WTC11 (cell line): ENCODE measurements around the gene PTPRG. TPM values are rescaled to one million over a fixed set of nuclear protein-coding genes. Genes with fewer than 3 reads are reported as not detected.

Source experiments
- ATAC-seq: fragments of 200-7000 bp; cut with Tn5 transposase; 2 replicates; pipeline ENCODE4 v1.10.0; 2021; ENCODE audit warnings: mild to moderate bottlenecking, moderate library complexity
- CTCF ChIA-PET: fragments of 300-600 bp; sonication (Branson Sonifier 250); formaldehyde crosslinking; loops from one replicate; lab custom pipeline; 2021; ENCODE audit warnings: antibody characterized with exemption; lab: Charles Lee
- POLR2A ChIA-PET: fragments of 350-600 bp; sonication (Branson Sonifier 250); formaldehyde crosslinking; loops from one replicate; lab custom pipeline; 2021; ENCODE audit warnings: antibody characterized with exemption; lab: Charles Lee
- DNase-seq: peaks from one replicate; pipeline ENCODE4 v3.0.0; 2021; ENCODE audit warnings: low spot score
- H3K27ac Mint-ChIP-seq: 2 replicates; pipeline ENCODE4 v1.8.0; 2021; ENCODE audit warnings: mixed read lengths
- H3K27me3 Mint-ChIP-seq: 2 replicates; pipeline ENCODE4 v1.8.0; 2021; ENCODE audit warnings: low read depth, mild to moderate bottlenecking, moderate library complexity, mixed read lengths
- H3K36me3 Mint-ChIP-seq: 2 replicates; pipeline ENCODE4 v1.8.0; 2021; ENCODE audit warnings: mixed read lengths
- H3K4me1 Mint-ChIP-seq: 2 replicates; pipeline ENCODE4 v1.8.0; 2022; ENCODE audit warnings: mixed read lengths
- H3K4me3 Mint-ChIP-seq: 2 replicates; pipeline ENCODE4 v1.8.0; 2021; ENCODE audit warnings: mild to moderate bottlenecking, moderate library complexity, mixed read lengths
- H3K9me3 Mint-ChIP-seq: 2 replicates; pipeline ENCODE4 v1.8.0; 2021; ENCODE audit warnings: mixed read lengths
- AFF4 ChIP-seq: sonication (generic); formaldehyde crosslinking; IDR thresholded peaks from 2 replicates; pipeline ENCODE4 v1.8.1; 2023; ENCODE audit warnings: mild to moderate bottlenecking, missing genetic modification reagents, borderline replicate concordance
- ATF1 ChIP-seq: sonication (generic); formaldehyde crosslinking; IDR thresholded peaks from 2 replicates; pipeline ENCODE4 v1.8.1; 2023; ENCODE audit warnings: mild to moderate bottlenecking, moderate library complexity, missing genetic modification reagents
- CREM ChIP-seq: sonication (generic); formaldehyde crosslinking; IDR thresholded peaks from 2 replicates; pipeline ENCODE4 v1.8.1; 2022; ENCODE audit warnings: mild to moderate bottlenecking, missing genetic modification reagents, moderate library complexity
- E2F5 ChIP-seq: sonication (generic); formaldehyde crosslinking; IDR thresholded peaks from 2 replicates; pipeline ENCODE4 v1.8.1; 2022; ENCODE audit warnings: mild to moderate bottlenecking, moderate library complexity, missing genetic modification reagents
- EMX1 ChIP-seq: fragments of 250-450 bp; sonication (Bioruptor Pico); IDR thresholded peaks from 2 replicates; pipeline ENCODE4 v1.8.0; 2021; ENCODE audit warnings: mild to moderate bottlenecking
- ERG ChIP-seq: fragments of 250-450 bp; sonication (Bioruptor Pico); IDR thresholded peaks from 2 replicates; pipeline ENCODE4 v1.8.0; 2021; ENCODE audit warnings: mild to moderate bottlenecking
- ETV6 ChIP-seq: sonication (generic); formaldehyde crosslinking; IDR thresholded peaks from 2 replicates; pipeline ENCODE4 v1.8.1; 2022; ENCODE audit warnings: mild to moderate bottlenecking, missing genetic modification reagents
- FOXJ3 ChIP-seq: sonication (generic); formaldehyde crosslinking; IDR thresholded peaks from 2 replicates; pipeline ENCODE4 v1.9.0; 2021; ENCODE audit warnings: missing genetic modification reagents, mild to moderate bottlenecking, borderline replicate concordance
- GTF2I ChIP-seq: fragments of 250-450 bp; sonication (Bioruptor Pico); conservative IDR thresholded peaks from 2 replicates; pipeline ENCODE4 v1.4.0; 2021; ENCODE audit warnings: mild to moderate bottlenecking
- IRF1 ChIP-seq: sonication (generic); formaldehyde crosslinking; IDR thresholded peaks from 2 replicates; pipeline ENCODE4 v1.8.0; 2023; ENCODE audit warnings: missing genetic modification reagents
- JAZF1 ChIP-seq: fragments of 250-450 bp; sonication (Bioruptor Pico); IDR thresholded peaks from 2 replicates; pipeline ENCODE4 v1.9.0; 2021; ENCODE audit warnings: moderate library complexity, mild to moderate bottlenecking, inconsistent platforms
- MAX ChIP-seq: sonication (generic); formaldehyde crosslinking; IDR thresholded peaks from 2 replicates; pipeline ENCODE4 v1.8.0; 2022; ENCODE audit warnings: mild to moderate bottlenecking, missing genetic modification reagents
- NFATC4 ChIP-seq: fragments of 250-450 bp; sonication (Bioruptor Pico); IDR thresholded peaks from 2 replicates; pipeline ENCODE4 v1.9.0; 2021; ENCODE audit warnings: mild to moderate bottlenecking
- NFYB ChIP-seq: sonication (generic); formaldehyde crosslinking; conservative IDR thresholded peaks from 2 replicates; pipeline ENCODE4 v1.8.0; 2022; ENCODE audit warnings: low read depth, missing genetic modification reagents
- PREB ChIP-seq: sonication (generic); formaldehyde crosslinking; IDR thresholded peaks from 2 replicates; pipeline ENCODE4 v1.8.1; 2022; ENCODE audit warnings: mild to moderate bottlenecking, missing genetic modification reagents, moderate library complexity, borderline replicate concordance
- RORB ChIP-seq: fragments of 250-450 bp; sonication (Bioruptor Pico); IDR thresholded peaks from 2 replicates; pipeline ENCODE4 v1.9.0; 2021; ENCODE audit warnings: mild to moderate bottlenecking
- ZNF263 ChIP-seq: sonication (generic); formaldehyde crosslinking; IDR thresholded peaks from 2 replicates; pipeline ENCODE4 v1.8.1; 2022; ENCODE audit warnings: low read depth, mild to moderate bottlenecking, moderate library complexity, missing genetic modification reagents
- total RNA-seq: library from RNA; stranded (reverse); gene quantifications from 3 replicates; pipeline ENCODE4 v1.2.3, GENCODE V29; 2021
- TF ChIP-seq, protein P1 (sequence below): fragments of 250-450 bp; sonication (Bioruptor Pico); conservative IDR thresholded peaks from 2 replicates; pipeline ENCODE4 v1.9.0; 2021; ENCODE audit warnings: mild to moderate bottlenecking
- TF ChIP-seq, protein P2 (sequence below): fragments of 250-450 bp; sonication (Bioruptor Pico); IDR thresholded peaks from 2 replicates; pipeline ENCODE4 v2.1.2; 2022; ENCODE audit warnings: mild to moderate bottlenecking, moderate library complexity

Gene PTPRG
- total RNA-seq, 1 experiment from 2014 or later, result 106 TPM

DNA sequence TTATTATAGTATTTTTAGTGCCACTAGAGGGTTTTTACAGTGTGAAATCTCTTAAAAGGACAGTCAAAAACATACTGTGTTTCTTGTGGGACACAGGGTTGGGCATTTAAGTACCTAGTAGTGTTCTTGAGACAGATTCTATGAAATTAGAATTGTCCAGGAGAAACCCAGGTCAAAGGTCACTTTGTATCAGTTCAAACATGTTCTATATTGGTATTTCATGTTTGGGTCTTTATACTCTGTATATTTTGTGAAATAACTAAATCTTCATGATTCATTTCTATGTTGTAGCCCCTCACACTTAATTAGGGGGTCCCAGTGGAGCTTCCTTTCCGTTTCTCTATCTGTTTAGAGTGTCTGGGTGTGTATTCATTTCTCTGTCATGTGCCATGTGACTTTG lies 171.6 kb downstream of the PTPRG start (continued):
- TF ChIP-seq RORB (CRISPR knock-in tag), result no peak
- TF ChIP-seq E2F5 (CRISPR knock-in tag), result no peak

- no peak overlapping the region for H3K4me3 Mint-ChIP-seq
- peaks cover 10% of the 10 kb centered on the region for H3K36me3 Mint-ChIP-seq
- ChIA-PET CTCF (interaction anchor here (1.1 kb wide), 1 partner anchor 203 kb away, joined by 3 read pairs; no protein-coding TSS in a partner anchor), POLR2A (no interaction called here)
- H3K27me3 Mint-ChIP-seq, result no peaks in the 10 kb centered on the region
- DNase-seq (no peak), ATAC-seq (no peak)
- peak overlapping the region; percentile 61 for H3K27ac Mint-ChIP-seq
- H3K4me1 Mint-ChIP-seq, result peaks cover 61% of the 10 kb centered on the region
- H3K9me3 Mint-ChIP-seq, result peaks cover 8% of the 10 kb centered on the region; the same call in 1 of the 2 replicates
- TF ChIP-seq GTF2I (CRISPR knock-in tag) (no peak), EMX1 (no peak), NFYB (no peak), ATF1 (CRISPR knock-in tag) (no peak), PREB (CRISPR knock-in tag) (no peak), ETV6 (CRISPR knock-in tag) (no peak), ZNF263 (CRISPR knock-in tag) (no peak), AFF4 (no peak), CREM (CRISPR knock-in tag) (no peak), IRF1 (CRISPR knock-in tag) (no peak), JAZF1 (CRISPR knock-in tag) (no peak), ERG (CRISPR knock-in tag) (no peak), NFATC4 (CRISPR knock-in tag) (no peak), MAX (CRISPR knock-in tag) (no peak), FOXJ3 (CRISPR knock-in tag) (no peak)
- TF ChIP-seq, protein P1, sequence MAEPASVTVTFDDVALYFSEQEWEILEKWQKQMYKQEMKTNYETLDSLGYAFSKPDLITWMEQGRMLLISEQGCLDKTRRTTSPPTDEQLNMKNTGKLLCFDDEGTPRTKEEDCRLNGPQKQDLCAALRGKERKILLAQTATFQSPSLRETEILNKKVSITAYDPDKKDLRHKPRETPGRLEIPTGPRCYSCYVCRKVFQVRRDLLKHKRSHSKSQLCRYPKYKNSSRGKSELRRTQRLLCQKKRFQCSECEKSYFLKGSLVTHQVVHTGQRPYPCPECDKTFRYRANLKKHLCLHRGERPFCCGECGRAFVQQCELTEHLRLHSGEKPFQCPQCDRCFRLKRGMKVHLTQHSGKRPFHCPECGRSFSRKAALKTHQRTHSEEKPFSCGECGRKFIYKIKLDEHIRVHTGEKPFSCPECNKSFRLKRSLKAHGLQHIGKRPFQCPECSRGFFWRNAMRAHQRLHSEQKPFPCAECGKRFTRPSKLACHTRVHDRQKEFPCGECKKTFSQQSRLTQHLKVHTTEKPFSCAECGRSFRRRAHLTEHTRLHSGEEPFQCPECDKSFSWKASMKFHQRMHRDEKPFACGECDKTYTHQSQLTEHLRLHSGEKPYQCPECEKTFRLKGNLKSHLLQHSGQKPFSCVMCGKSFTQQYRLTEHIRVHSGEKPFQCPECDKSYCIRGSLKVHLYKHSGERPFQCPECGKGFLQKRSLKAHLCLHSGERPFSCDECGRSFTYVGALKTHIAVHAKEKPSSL (CRISPR knock-in tag), result no peak
- TF ChIP-seq, protein P2, sequence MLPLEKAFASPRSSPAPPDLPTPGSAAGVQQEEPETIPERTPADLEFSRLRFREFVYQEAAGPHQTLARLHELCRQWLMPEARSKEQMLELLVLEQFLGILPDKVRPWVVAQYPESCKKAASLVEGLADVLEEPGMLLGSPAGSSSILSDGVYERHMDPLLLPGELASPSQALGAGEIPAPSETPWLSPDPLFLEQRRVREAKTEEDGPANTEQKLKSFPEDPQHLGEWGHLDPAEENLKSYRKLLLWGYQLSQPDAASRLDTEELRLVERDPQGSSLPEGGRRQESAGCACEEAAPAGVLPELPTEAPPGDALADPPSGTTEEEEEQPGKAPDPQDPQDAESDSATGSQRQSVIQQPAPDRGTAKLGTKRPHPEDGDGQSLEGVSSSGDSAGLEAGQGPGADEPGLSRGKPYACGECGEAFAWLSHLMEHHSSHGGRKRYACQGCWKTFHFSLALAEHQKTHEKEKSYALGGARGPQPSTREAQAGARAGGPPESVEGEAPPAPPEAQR (CRISPR knock-in tag), result no peak
Observed at GRCh38 chr3:61733876-61734275, 172.5 kb downstream of the PTPRG start.
